ENCODE data around the gene IMPACT. TPM values are rescaled to one million over a fixed set of nuclear protein-coding genes. Genes with fewer than 3 reads are reported as not detected.

Gene IMPACT
- total RNA-seq, 1 experiment from 2014 or later: 36.2 TPM

- ChIA-PET CTCF (interaction anchor here (0.8 kb wide), 1 partner anchor 29 kb away, joined by 3 read pairs; no protein-coding TSS in a partner anchor), POLR2A (no interaction called here)
- H3K4me1 ChIP-seq (ENCODE audit: control insufficient read depth, insufficient read depth, low read length): no peaks in the 10 kb centered on the region
- H3K9me3 ChIP-seq (ENCODE audit: control insufficient read depth, insufficient read depth, low read depth, low read length): no peaks in the 10 kb centered on the region
- no peak within 1 kb of the TSS for H3K27ac ChIP-seq (ENCODE audit: low read length)
- ATAC-seq (no peak), DNase-seq (ENCODE audit: low read depth, low spot score) (no peak)
- no peaks in the 10 kb centered on the region for H3K27me3 ChIP-seq (ENCODE audit: control insufficient read depth, insufficient read depth, low read length)
- no peak for TF ChIP-seq REST (IDR thresholded peaks at IDR 0.05; ENCODE audit: insufficient read depth in 1 of 2, low read depth in 2 of 2, low read length in 1 of 2)
- TF ChIP-seq POLR2AphosphoS5 (IDR thresholded peaks at IDR 0.05; ENCODE audit: low read depth, low read length): no peak
- TF ChIP-seq SIN3A (IDR thresholded peaks at IDR 0.05; ENCODE audit: borderline replicate concordance, insufficient read depth, low read depth, low read length): no peak
- no peak for TF ChIP-seq TCF7L2 (IDR thresholded peaks at IDR 0.05; ENCODE audit: low read depth, low read length)
- TF ChIP-seq CTCF (IDR thresholded peaks at IDR 0.05): no peak
- BruUV-seq (replicated peaks): no TSS peak
- intact Hi-C loops (cut with micrococcal nuclease; ENCODE audit: unreplicated experiment) (loop anchor here (10.0 kb wide), 1 partner anchor 96 kb away; no protein-coding TSS in a partner anchor), in situ Hi-C loops (cut with HindIII; ENCODE audit: low pct_unique_long_range_greater_than_20kb, low sequenced_read_pairs) (no loop called here)
- H3K36me3 ChIP-seq (ENCODE audit: control insufficient read depth, insufficient read depth, low read length): no peaks in the 10 kb centered on the region
- H3K4me3 ChIP-seq (ENCODE audit: low read depth in 2 of 2, low read length in 2 of 2): no peak within 1 kb of the TSS
Measured at GRCh38 chr18:24460388-24460787, 33.9 kb downstream of the IMPACT start, which contains the start of gene HRH4. Gene HRH4 (plus strand): TSS chr18:24460637. CDS start chr18:24460729, 92 bp downstream.

- in situ Hi-C loops (cut with HindIII; ENCODE audit: low pct_unique_long_range_greater_than_20kb, low sequenced_read_pairs): no loop called here
- ChIA-PET POLR2A (no interaction called here), CTCF (interaction anchor here (0.7 kb wide), 1 partner anchor 15 kb away, joined by 3 read pairs; no protein-coding TSS in a partner anchor)
Measured at GRCh38 chr18:24461996-24462395, 35.5 kb downstream of the IMPACT start.

More at GRCh38 chr18:24461996-24462395, 35.5 kb downstream of the IMPACT start:
- no TSS peak for BruUV-seq (replicated peaks)
- Histone ChIP-seq H3K27ac (ENCODE audit: low read length) (no peak overlapping the region), H3K4me3 (ENCODE audit: low read depth in 2 of 2, low read length in 2 of 2) (no peak overlapping the region), H3K4me1 (ENCODE audit: control insufficient read depth, insufficient read depth, low read length) (no peaks in the 10 kb centered on the region), H3K36me3 (ENCODE audit: control insufficient read depth, insufficient read depth, low read length) (no peaks in the 10 kb centered on the region), H3K27me3 (ENCODE audit: control insufficient read depth, insufficient read depth, low read length) (no peaks in the 10 kb centered on the region), H3K9me3 (ENCODE audit: control insufficient read depth, insufficient read depth, low read depth, low read length) (no peaks in the 10 kb centered on the region)
- intact Hi-C loops (cut with micrococcal nuclease; ENCODE audit: unreplicated experiment): loop anchor here (10.0 kb wide), 1 partner anchor 97 kb away; no protein-coding TSS in a partner anchor
- TF ChIP-seq SIN3A (IDR thresholded peaks at IDR 0.05; ENCODE audit: borderline replicate concordance, insufficient read depth, low read depth, low read length): no peak
- no peak for TF ChIP-seq POLR2AphosphoS5 (IDR thresholded peaks at IDR 0.05; ENCODE audit: low read depth, low read length)
- TF ChIP-seq CTCF (IDR thresholded peaks at IDR 0.05): no peak
- TF ChIP-seq REST (IDR thresholded peaks at IDR 0.05; ENCODE audit: insufficient read depth in 1 of 2, low read depth in 2 of 2, low read length in 1 of 2): no peak
- no peak for TF ChIP-seq TCF7L2 (IDR thresholded peaks at IDR 0.05; ENCODE audit: low read depth, low read length)
- DNase-seq (ENCODE audit: low read depth, low spot score) (no peak), ATAC-seq (no peak)

Data from Panc1 (cell line).